Head of caudate nucleus (tissue), 42 donors: Measurements from ENCODE around the gene MYL12B.
"Not testable (repeated sequence)": the region's sequence is repeated elsewhere in the genome, so short reads cannot be mapped to it uniquely, and the experiment has no call there.

Source experiments
- DNase-seq, 42 donors: peaks; one replicate each; pipeline versions ENCODE4 v3.0.0 to v3.0.0-alpha.2; 2020 to 2021; ENCODE audit warnings: mixed read lengths in 7 of 42
- intact Hi-C: fragments of 100-400 bp; cut with DNase I; formaldehyde crosslinking; loops from one replicate; pipeline ENCODE4 v1.15.0; 2022

MYL12B gene

DNA sequence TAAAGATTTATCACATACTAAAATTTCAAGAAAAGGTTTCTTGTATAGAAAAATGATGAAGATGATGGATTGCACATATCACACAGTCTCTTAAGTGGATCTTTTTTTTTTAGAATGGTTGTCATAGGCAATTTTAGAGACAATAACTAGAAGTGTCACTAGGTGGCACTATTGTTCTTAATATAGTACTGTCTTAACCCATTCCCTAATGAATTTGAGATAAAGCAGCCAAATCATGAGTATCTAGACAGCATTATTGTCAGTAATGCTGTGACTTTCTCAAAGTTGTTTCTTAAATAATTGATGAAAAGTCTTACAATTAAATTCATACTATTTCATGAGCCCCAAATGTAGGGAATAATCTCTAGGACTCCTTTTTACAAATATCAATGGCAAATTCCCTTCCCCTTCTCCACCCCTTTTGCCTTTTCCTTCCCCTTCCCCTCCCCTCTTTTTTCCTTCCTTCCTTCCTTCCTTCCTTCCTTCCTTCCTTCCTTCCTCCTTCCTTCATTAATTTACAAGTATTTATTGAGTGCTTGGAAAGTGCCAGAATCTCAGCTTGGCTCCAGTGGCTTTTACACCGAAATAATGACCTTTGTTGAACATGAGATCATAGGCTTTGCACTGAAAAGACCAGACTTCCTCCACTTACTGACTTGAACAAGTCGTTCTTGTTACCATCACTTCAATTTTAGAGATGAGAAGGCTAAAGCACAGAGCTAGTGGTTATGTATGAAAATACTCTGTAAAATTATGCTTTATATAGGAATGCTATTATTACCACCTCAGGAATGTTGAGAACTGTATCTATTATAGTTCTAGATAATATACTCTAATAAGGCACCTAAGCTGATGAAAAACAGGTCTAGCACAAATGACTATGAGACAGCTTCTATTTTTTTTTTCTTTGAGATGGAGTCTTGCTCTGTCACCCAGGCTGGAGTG is 19.8 kb downstream of the MYL12B start:
- peak in 2 of 42 donors; percentile 13 to 48 for DNase-seq
- intact Hi-C loops: loop anchor here (2.0 to 5.0 kb wide), 3 partner anchors 171 to 386 kb away; partner anchors contain the start of gene TGIF1

DNA sequence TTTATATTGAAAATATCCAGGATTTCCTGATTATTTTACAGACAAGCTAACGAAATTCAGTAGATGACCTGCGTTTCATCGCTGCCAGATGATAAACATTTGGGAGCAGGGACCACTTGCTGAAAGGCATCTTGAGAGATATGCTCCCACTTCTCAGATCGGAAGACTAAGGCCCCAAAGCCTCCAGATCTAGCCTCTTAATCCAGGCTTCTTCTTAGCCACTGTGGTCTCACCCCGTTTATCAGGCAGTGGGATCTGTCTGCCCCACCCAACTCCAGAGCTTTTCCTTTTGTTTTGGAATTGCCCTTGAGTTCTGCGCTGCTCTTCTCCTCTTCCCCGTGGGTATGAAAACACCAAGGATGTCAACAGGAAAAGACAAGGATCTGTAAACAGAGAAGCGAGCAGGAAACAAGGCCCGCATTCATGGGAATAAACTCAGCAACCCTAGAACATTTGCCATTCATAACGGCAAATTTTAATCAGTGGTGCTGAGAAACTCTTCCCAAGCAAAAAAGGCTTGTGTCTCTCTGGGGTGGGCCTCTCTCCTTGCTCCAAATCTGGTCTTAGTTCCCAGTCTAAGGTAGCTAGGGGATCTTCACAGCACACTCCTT is 21.4 kb downstream of the MYL12B start:
- intact Hi-C loops: loop anchor here (2.0 to 5.0 kb wide), 3 partner anchors 169 to 384 kb away; partner anchors contain the start of gene TGIF1
- DNase-seq: peak in 10 of 42 donors; percentile 13 to 66 (median 29)

DNA sequence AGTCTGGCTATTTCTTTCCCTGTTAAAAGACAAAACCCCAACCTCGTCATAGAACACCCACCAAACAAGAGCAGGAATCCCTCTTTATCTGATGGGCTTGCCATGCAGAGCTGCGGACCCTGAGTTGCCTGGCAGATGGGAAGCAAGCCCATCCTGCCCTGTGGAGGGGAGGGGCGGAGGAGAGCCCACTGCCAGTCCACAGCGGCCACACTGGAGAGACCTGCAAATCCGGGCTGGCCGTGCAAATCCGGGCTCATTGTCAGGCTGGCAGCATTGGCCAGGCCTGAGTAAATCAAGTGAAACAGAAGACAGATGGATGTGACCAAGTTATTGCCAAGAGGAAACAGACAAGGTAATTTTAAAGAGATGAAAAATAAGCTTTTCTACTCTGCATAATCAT is 22.0 kb downstream of the MYL12B start:
- intact Hi-C loops: loop anchor here (2.0 to 5.0 kb wide), 3 partner anchors 168 to 383 kb away; partner anchors contain the start of gene TGIF1
- DNase-seq: peak in 41 of 42 donors; percentile 30 to 78 (median 54)

DNA sequence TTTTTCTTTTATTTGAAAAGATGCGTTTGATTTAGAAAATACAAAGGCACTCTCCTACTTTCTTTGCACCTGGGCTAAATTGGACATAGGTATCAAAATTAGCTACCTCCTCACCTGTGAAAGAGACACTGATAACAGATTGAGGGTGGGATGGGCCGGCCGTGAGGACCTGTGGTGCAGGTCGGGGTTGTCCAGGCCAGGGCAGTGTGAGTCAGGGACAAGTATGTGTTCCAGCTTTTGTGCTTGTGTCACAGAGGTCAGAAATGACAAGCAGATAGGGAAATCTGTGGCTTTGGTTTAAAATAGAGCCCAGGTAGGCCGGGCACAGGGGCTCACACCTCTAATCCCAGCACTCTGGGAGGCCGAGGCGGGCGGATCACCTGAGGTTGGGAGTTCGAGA is 22.6 kb downstream of the MYL12B start:
- DNase-seq: no peak
- intact Hi-C loops: loop anchor here (5.0 kb wide), 2 partner anchors 168 to 383 kb away; partner anchors contain the start of gene TGIF1

DNA sequence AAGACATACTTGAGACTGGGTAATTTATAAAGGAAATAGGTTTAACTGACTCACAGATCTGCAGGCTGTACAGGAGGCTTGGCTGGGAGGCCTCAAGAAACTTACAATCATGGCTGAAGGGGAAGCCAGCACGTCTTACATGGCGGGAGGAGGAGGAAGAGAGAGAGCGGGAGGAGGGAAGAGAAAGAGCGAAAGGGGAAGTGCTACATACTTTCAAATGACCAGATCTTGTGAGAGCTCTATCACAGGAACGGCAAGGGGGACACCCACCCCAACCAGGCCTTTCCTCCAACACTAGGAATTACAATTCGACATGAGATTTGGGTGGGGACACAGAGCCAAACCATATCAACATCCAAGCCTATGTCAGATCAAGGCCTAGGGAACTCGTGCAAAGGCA is 24.2 kb downstream of the MYL12B start:
- no peak for DNase-seq
- intact Hi-C loops: no loop called here

DNA sequence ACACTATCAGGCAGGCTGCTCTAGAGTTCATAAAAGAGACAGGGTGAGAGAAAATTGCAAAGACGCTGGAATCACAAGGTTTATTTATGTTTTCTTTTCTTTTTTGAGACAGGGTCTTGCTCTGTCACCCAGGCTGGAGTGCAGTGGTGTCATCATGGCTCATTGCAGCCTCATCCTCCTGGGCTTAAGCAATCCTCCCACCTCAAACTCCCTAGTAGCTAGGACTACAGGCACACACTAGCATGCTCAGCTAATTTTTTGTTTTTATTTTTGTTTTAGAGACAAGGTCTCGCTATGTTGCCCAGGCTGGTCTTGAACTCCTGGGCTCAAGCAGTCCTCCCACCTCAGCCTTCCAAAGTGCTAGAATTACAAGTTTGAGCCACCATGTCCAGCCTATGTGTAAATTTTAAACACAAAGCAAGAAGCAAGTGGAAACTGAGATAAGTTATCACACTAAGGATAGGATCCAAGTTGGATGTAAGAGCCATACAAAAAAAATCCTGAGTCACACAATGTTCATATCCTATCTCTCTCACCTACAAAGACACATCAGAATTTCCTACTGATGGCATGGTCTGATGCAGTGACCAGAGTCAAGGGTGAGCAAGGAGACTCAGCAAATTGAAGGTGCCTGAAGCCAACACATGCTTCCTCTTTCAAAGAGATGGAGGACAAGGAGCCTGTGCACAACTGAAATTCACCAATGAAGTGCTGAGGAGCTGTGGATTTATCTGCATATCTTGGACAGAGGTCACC is 31.4 kb downstream of the MYL12B start:
- no peak for DNase-seq
- intact Hi-C loops: no loop called here

DNA sequence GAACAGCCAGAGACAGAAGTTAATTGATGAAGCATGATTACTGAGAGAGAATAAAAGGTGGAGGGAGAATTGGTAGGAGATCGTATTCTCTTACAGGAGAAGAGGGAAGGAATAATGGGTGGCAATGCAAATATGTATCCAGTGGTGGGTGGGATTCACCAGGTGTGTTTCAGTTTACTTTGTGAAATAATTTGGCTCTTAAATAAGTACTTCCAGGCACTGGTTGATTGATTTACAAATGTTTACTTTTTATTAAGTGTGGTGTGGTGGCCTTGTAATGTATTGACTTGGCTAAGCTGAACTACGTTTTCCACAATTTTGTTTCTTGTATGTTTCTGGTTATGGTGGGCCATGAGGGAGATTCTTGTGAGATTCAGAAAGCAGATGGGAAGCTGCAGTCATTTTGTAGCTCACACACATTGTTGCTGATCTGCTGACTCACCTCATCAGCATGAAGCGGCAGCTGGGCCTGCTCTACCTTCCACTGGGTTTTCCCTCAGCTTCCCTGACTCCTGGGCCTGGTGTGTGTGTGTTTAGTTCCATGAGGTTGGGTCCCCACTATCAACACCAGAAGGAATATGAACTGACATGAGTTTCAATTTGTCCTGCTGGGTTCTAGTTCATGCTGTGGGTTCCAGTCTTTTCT is 32.6 kb downstream of the MYL12B start:
- no peak for DNase-seq
- intact Hi-C loops: no loop called here

DNA sequence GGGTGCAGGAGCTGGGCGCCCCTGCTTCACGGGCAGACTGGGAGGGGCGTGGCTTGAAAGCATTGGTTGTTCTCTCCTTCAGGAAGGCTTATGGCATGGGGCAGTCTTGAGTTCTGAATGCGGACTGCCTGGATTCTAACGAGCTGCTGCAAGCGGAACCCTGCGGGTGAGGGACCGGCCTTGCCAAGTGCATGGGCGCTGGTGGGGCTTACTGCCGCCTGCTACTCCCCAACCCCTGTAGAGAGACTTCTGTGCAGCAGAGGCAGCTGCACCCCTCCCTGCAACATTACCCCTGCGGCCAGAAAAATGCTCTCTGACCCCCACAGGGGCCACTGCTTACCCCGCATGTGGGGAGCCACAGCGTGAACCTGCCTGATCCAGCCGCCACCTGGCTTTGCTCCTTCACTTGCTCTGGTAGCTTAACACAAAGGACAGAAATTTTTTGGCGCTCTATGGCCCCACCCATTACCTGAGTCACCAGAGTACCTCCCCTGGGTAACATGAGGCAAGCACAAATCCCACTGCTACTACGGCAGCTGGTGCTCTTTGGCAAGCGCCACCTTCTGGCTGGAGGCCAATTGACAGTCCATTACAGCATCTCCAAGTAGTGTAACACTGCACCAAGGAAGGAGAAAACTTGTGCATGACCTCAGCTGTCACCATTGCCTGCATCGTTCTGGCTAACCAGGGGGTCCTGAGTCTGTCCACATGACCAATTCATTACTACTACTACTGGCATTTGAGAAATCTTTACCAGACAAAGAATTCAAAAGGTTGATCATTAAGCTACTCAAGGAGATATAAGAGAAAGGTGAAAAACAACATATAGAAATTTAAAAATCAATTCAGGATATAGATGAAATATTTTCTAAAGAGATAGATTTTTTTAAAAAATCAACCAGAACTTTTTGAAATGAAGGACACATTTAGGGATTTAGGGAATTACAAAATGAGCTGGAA is 35.4 kb downstream of the MYL12B start:
- intact Hi-C loops: no loop called here
- peak; percentile 81 to 96 (median 90) for DNase-seq

DNA sequence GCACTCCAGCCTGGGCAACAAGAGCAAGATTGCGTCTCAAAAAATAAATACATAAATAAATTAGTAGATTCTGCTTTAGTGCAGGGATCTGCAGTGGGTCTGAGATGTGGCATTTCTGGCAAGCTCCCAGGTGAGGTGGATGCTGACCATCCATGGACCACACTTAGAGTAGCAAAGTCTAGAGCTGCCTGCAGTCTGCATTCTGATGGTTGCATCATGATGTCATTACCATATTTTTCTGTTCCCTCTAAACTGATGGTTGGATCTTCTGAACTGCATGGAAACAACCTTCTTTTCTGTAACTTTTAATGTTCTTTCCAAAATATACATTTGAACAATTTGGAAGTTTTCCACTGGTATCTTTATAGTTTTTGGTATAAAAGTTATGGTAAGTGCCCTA is 42.9 kb downstream of the MYL12B start:
- no peak for DNase-seq

DNA sequence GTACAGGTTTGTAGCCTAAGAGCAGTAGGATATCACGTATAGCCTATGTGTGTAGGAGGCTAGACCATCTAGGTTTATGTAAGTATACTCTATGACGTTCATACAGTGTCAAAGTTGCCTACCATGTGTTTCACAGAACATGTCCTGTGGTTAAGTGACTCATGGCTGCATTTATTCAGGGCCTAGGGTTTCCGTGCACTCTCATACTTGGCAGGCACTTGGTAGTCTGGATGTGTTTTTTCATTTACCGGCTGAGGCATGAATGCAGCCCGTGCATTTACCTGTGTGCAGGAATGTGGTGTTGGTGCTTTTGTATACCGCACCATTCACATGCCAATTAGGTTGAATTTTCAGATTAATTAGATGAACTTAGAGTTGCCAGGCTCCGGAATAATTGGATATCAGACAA is 43.4 kb downstream of the MYL12B start:
- intact Hi-C loops: no loop called here

More for the DNA sequence above, 42.9 kb downstream of the MYL12B start:
- intact Hi-C loops: no loop called here

DNA sequence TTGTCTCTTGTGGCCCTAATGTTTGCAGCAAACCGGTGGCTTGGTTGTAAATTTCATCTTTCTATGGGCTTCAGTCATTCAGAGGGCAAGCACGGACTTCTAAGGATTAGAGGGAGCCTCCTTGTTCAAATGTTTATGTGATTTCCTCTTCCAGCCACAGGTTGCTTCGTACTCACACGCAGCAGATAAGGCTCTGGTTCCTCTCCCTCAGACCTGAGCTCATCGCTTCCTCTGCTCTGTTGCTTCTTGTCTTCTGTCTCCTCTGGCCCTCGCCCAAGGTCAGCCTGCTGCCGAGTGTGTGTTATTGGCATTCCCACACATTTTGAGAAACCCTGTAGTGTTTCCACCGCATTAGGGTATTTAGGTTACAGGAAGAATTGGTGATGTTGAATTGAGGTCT is 44.0 kb downstream of the MYL12B start:
- peak in 10 of 42 donors; percentile 11 to 57 (median 24) for DNase-seq
- intact Hi-C loops: no loop called here

More for the DNA sequence above, 43.4 kb downstream of the MYL12B start:
- DNase-seq: no peak

DNA sequence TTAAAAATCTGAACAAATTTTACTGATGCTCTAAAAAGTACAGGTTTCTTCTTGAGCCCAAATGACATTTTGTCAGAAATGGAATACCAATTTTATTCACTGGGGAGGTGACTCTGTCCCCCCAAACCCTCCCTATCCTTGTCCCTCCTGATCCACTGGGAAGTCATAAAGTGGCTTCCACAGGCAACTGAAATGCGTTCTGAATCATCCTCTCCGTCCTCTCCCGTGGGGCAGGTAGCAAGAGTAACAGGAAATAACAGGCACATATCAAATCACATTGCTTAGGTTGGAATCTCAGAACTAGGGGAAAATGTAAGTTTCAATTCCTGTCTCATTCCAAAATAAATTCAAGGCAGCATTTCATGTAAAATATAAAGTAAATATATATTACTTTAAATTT is 44.5 kb downstream of the MYL12B start:
- intact Hi-C loops: no loop called here
- DNase-seq: no peak

DNA sequence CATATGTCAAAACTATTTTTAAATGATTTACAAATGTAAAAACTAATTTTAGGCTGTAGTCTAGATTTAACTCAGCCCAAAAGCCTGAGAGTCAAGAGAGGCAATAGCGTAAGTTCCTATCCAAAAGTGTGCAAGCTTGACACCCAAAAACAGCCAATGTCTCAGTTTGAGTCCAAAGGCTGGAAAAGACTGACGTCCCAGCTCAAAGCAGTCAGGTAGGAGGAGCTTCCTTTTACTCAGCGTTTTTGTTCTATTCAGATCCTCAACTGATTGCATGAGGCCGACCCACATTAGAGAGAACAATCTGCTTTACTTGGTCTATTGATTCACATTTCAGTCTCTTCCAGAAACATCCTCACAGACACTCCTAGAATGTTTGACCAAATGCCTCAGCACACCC is 51.8 kb downstream of the MYL12B start:
- intact Hi-C loops: no loop called here
- no peak for DNase-seq

DNA sequence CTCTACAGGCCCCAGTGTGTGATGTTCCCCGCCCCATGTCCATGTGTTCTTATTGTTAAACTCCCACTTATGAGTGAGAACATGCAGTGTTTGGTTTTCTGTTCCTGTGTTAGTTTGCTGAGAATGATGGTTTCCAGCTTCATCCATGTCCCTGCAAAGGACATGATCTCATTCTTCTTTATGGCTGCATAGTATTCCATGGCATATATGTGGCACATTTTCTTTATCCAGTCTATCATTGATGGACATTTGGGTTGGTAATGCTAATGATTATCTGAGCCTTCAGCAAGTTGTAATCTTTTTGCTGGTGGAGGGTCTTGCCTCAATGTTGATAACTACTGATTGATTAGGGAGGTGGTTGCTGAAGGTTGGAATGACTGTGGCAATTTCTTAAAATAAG is 53.4 kb downstream of the MYL12B start:
- intact Hi-C loops, DNase-seq: not testable (repeated sequence)

DNA sequence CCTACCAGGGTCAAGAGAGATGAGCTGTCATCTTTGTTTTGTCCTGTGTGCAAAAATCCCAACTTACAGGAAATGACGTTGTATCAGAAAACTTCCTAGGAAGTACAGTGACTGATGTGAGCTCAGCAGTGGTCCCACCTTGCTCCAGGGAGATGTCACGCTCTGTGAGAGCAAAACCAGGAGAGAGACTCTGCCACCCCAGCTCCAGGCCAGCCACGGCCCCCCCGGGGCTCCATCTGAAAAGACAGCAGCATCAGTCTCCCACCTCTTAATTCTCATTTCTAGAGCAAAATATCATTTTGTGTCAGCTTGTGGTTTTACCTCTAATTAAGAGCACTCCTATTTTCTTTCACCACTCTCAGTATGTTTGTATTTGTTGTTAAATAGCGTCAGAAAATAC is 57.5 kb downstream of the MYL12B start:
- intact Hi-C loops: no loop called here

DNA sequence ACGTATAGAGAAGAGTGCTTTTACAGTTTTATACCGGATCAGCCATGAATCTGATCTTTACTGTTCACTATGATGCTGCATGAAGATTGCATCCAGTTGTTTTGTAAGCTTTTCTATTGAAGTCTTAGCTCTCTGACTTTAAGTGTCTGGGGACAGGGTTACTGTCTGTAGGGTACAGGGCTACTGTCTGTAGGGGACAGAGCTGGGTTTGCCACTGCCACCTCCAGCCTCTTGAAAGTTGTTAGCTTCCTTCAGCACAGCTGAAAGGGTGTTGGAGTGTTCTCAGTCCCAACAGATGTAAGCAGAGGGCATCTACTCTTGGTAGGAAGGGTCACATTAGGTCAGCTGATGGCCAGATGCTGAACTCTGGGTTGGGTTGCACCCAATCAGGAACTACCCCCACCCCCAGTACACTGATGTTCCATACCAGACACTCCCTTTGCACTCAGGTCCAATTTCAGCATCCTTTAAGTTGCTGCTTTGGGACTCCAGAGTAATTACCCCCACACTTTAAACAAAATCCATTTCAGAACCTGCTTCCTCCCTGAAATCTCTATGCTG is 58.0 kb downstream of the MYL12B start:
- no peak for DNase-seq
- intact Hi-C loops: no loop called here

More for the DNA sequence above, 57.5 kb downstream of the MYL12B start:
- DNase-seq: no peak

DNA sequence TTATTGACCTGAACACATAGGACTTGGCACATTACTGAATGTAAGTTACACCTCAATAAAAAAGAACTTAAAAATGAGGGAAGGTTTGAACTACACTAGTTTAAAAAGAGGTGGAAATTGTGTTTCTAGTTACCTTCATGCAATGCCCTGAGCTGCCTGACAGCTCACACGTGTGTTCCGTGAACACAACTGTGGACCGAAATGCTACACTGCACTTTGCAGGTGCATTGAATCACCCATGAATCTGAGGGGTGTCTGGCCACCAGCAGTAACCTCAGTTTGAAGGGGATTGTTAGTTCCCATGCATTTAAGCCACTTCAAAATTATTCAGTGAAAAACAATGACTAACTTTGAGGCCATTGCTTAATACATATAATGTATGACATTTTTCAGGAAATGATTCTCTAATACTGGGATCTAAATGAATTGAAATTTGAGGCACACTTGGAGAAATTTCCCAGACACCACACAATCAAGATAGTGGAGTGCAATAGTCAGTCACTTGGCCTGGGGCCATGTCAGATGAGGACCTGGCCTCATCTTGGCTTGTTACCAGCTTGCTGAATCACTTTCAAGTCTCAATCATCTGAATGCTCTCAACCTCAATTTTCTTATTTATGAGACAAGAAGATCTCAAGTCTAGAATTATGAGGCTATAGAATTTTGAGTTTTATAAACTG is 59.3 kb downstream of the MYL12B start:
- no peak for DNase-seq
- intact Hi-C loops: no loop called here
